ENCODE results near the gene PCYT2. TPM values are rescaled to one million over a fixed set of nuclear protein-coding genes. Genes with fewer than 3 reads are reported as not detected.
A peak's percentile ranks its signal among the peaks of the same experiment; 100 is the strongest.

Gene PCYT2
- total RNA-seq, 2 experiments from 2014 or later, result 18.7 to 18.9 TPM

- H3K27ac ChIP-seq (ENCODE audit: low read depth in 1 of 2, low read length in 2 of 2), result peak within 1 kb of the TSS in 1 of 2 donors; percentile 23
- Mint-ChIP-seq H3K4me1 (ENCODE audit: low read depth) (peaks cover 26% of the 10 kb centered on the region), H3K4me3 (peak within 1 kb of the TSS; percentile 97), H3K27ac (peak within 1 kb of the TSS; percentile 85), H3K27me3 (no peaks in the 10 kb centered on the region), H3K9me3 (no peaks in the 10 kb centered on the region), H3K36me3 (ENCODE audit: low read depth) (peaks cover 46% of the 10 kb centered on the region)
- ChIA-PET POLR2A (interaction anchor here (0.6 to 3.0 kb wide), 6 partner anchors 9 to 120 kb away, joined by 3 to 26 read pairs (median 4); partner anchors contain the start of genes DCXR, MAFG and P4HB), CTCF (no interaction called here)
- TF ChIP-seq CTCF (IDR thresholded peaks at IDR 0.05), result no peak
- peak; percentile 67 to 95 (median 83) for DNase-seq
- intact Hi-C loops (cut with DNase I, micrococcal nuclease), result loop anchor here (1.0 to 5.0 kb wide), 2 partner anchors 56 to 85 kb away; partner anchors contain the start of gene MCRIP1 (in 1 of the 2)
- H3K27me3 ChIP-seq (ENCODE audit: control insufficient read depth in 1 of 2, insufficient read depth in 2 of 2, low read length in 2 of 2), result no peaks in the 10 kb centered on the region
- H3K4me1 ChIP-seq (ENCODE audit: insufficient read depth, low read length), result peaks cover 40% of the 10 kb centered on the region
- no peaks in the 10 kb centered on the region for H3K9me3 ChIP-seq (ENCODE audit: control insufficient read depth in 1 of 2, insufficient read depth in 1 of 2, low read length in 2 of 2)
- H3K36me3 ChIP-seq (ENCODE audit: insufficient read depth, low read length), result peaks cover 39% of the 10 kb centered on the region
- ATAC-seq (ENCODE audit: poor library complexity), result peak; percentile 90
- H3K4me3 ChIP-seq (ENCODE audit: low read length), result peak within 1 kb of the TSS; percentile 71
These were observed 6.5 kb upstream of the PCYT2 start, which contains the start of gene SIRT7 for GRCh38 chr17:81917565-81918332. SIRT7 (minus strand) TSS chr17:81918176; CDS start chr17:81918131, 45 bp downstream.

DNA sequence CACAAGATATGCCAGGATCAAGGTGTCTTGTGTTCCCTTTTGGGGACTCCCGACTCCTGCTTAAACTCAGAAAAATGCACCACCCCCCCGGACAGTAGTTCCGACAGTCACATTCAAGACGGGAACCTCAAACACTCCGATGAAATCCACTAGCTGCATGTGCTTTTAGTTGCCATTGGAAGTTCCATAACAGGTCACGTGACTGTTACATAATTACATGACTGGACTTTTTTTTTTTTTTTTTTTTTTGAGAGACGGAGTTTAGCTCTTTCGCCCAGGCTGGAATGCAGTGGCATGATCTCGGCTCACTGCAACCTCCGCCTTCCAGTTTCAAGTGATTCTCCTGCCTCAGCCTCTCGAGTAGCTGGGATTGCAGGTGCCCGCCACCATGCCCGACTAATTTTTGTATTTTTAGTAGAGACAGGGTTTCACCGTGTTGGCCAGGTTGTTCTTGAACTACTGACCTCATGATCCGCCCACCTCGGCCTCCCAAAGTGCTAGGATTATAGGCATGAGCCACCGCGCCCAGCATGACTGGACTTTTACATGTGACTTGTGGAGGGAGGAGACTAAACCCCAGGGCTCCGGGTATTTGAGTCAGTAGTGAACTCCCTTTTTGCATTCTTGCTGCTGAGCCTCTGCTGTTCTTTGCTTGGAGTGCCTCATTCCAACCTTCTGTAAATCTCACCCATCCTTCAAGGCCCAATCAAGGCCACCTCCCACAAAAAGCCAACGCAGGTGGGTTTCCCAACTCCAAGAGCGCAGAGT lies 5.2 kb upstream of the PCYT2 start:
- DNase-seq (peak in 1 of 14 experiments; percentile 42), ATAC-seq (ENCODE audit: poor library complexity) (no peak)
- TF ChIP-seq CTCF (IDR thresholded peaks at IDR 0.05), result no peak
- intact Hi-C loops (cut with DNase I, micrococcal nuclease), result loop anchor here in 1 of 2 experiments (5.0 kb wide), 1 partner anchor 84 kb away; the partner anchor contains the start of gene MCRIP1
- H3K27me3 ChIP-seq (ENCODE audit: control insufficient read depth in 1 of 2, insufficient read depth in 2 of 2, low read length in 2 of 2), result no peaks in the 10 kb centered on the region
- H3K9me3 ChIP-seq (ENCODE audit: control insufficient read depth in 1 of 2, insufficient read depth in 1 of 2, low read length in 2 of 2), result no peaks in the 10 kb centered on the region
- peaks cover 55% of the 10 kb centered on the region for H3K36me3 Mint-ChIP-seq (ENCODE audit: low read depth)
- H3K4me1 Mint-ChIP-seq (ENCODE audit: low read depth), result peaks cover 26% of the 10 kb centered on the region
- H3K27ac ChIP-seq (ENCODE audit: low read depth in 1 of 2, low read length in 2 of 2), result no peak overlapping the region
- H3K4me3 ChIP-seq (ENCODE audit: low read length), result peak overlapping the region; percentile 71
- peak overlapping the region; percentile 87 for H3K4me3 Mint-ChIP-seq
- H3K9me3 Mint-ChIP-seq, result no peaks in the 10 kb centered on the region
- peaks cover 46% of the 10 kb centered on the region for H3K36me3 ChIP-seq (ENCODE audit: insufficient read depth, low read length)
- peaks cover 42% of the 10 kb centered on the region for H3K4me1 ChIP-seq (ENCODE audit: insufficient read depth, low read length)
- ChIA-PET POLR2A (interaction anchor here (1.0 to 3.0 kb wide), 5 partner anchors 11 to 121 kb away, joined by 3 to 26 read pairs (median 5); partner anchors contain the start of genes DCXR, MAFG and P4HB), CTCF (no interaction called here)
- no peaks in the 10 kb centered on the region for H3K27me3 Mint-ChIP-seq
- peak overlapping the region; percentile 69 for H3K27ac Mint-ChIP-seq

- POLR2A ChIA-PET, result interaction anchor here (3.0 kb wide), 1 partner anchor 12 kb away, joined by 26 read pairs; the partner anchor contains the start of gene MAFG
- Mint-ChIP-seq H3K4me1 (ENCODE audit: low read depth) (peaks cover 30% of the 10 kb centered on the region), H3K27ac (no peak overlapping the region), H3K9me3 (no peaks in the 10 kb centered on the region), H3K36me3 (ENCODE audit: low read depth) (peaks cover 52% of the 10 kb centered on the region), H3K27me3 (no peaks in the 10 kb centered on the region), H3K4me3 (peak overlapping the region; percentile 87)
- Histone ChIP-seq H3K4me1 (ENCODE audit: insufficient read depth, low read length) (peaks cover 47% of the 10 kb centered on the region), H3K4me3 (ENCODE audit: low read length) (no peak overlapping the region), H3K9me3 (ENCODE audit: control insufficient read depth in 1 of 2, insufficient read depth in 1 of 2, low read length in 2 of 2) (no peaks in the 10 kb centered on the region), H3K27me3 (ENCODE audit: control insufficient read depth in 1 of 2, insufficient read depth in 2 of 2, low read length in 2 of 2) (no peaks in the 10 kb centered on the region), H3K27ac (ENCODE audit: low read depth in 1 of 2, low read length in 2 of 2) (no peak overlapping the region), H3K36me3 (ENCODE audit: insufficient read depth, low read length) (peaks cover 46% of the 10 kb centered on the region)
- DNase-seq (no peak), ATAC-seq (ENCODE audit: poor library complexity) (no peak)
- intact Hi-C loops (cut with DNase I, micrococcal nuclease), result loop anchor here in 1 of 2 experiments (5.0 kb wide), 1 partner anchor 83 kb away; the partner anchor contains the start of gene MCRIP1
- CTCF ChIA-PET, result no interaction called here
- TF ChIP-seq CTCF (IDR thresholded peaks at IDR 0.05), result no peak
These were observed 4.1 kb upstream of the PCYT2 start for GRCh38 chr17:81915331-81915730.

Data from CD4-positive, alpha-beta T cell (primary cell).